WTC11 (cell line): Measurements from ENCODE around the gene MLYCD. TPM values are rescaled to one million over a fixed set of nuclear protein-coding genes. Genes with fewer than 3 reads are reported as not detected.

Source experiments
- ATAC-seq: fragments of 200-7000 bp; cut with Tn5 transposase; 2 replicates; pipeline ENCODE4 v1.10.0; 2021; ENCODE audit warnings: mild to moderate bottlenecking, moderate library complexity
- CTCF ChIA-PET: fragments of 300-600 bp; sonication (Branson Sonifier 250); formaldehyde crosslinking; loops from one replicate; lab custom pipeline; 2021; ENCODE audit warnings: antibody characterized with exemption; lab: Charles Lee
- POLR2A ChIA-PET: fragments of 350-600 bp; sonication (Branson Sonifier 250); formaldehyde crosslinking; loops from one replicate; lab custom pipeline; 2021; ENCODE audit warnings: antibody characterized with exemption; lab: Charles Lee
- DNase-seq: peaks from one replicate; pipeline ENCODE4 v3.0.0; 2021; ENCODE audit warnings: low spot score
- H3K27ac Mint-ChIP-seq: 2 replicates; pipeline ENCODE4 v1.8.0; 2021; ENCODE audit warnings: mixed read lengths
- H3K27me3 Mint-ChIP-seq: 2 replicates; pipeline ENCODE4 v1.8.0; 2021; ENCODE audit warnings: low read depth, mild to moderate bottlenecking, moderate library complexity, mixed read lengths
- H3K36me3 Mint-ChIP-seq: 2 replicates; pipeline ENCODE4 v1.8.0; 2021; ENCODE audit warnings: mixed read lengths
- H3K4me1 Mint-ChIP-seq: 2 replicates; pipeline ENCODE4 v1.8.0; 2022; ENCODE audit warnings: mixed read lengths
- H3K4me3 Mint-ChIP-seq: 2 replicates; pipeline ENCODE4 v1.8.0; 2021; ENCODE audit warnings: mild to moderate bottlenecking, moderate library complexity, mixed read lengths
- H3K9me3 Mint-ChIP-seq: 2 replicates; pipeline ENCODE4 v1.8.0; 2021; ENCODE audit warnings: mixed read lengths
- ELF4 ChIP-seq: sonication (generic); formaldehyde crosslinking; IDR thresholded peaks from 2 replicates; pipeline ENCODE4 v1.8.1; 2022; ENCODE audit warnings: low read depth, mild to moderate bottlenecking, moderate library complexity, missing genetic modification reagents
- EMX1 ChIP-seq: fragments of 250-450 bp; sonication (Bioruptor Pico); IDR thresholded peaks from 2 replicates; pipeline ENCODE4 v1.8.0; 2021; ENCODE audit warnings: mild to moderate bottlenecking
- HMGA2 ChIP-seq: fragments of 250-450 bp; sonication (Bioruptor Pico); IDR thresholded peaks from 2 replicates; pipeline ENCODE4 v1.4.0; 2021; ENCODE audit warnings: mild to moderate bottlenecking, moderate library complexity
- JAZF1 ChIP-seq: fragments of 250-450 bp; sonication (Bioruptor Pico); IDR thresholded peaks from 2 replicates; pipeline ENCODE4 v1.9.0; 2021; ENCODE audit warnings: moderate library complexity, mild to moderate bottlenecking, inconsistent platforms
- MXD4 ChIP-seq: fragments of 250-450 bp; sonication (Bioruptor Pico); IDR thresholded peaks from 2 replicates; pipeline ENCODE4 v1.8.0; 2021; ENCODE audit warnings: mild to moderate bottlenecking, moderate library complexity, borderline replicate concordance
- NFYB ChIP-seq: sonication (generic); formaldehyde crosslinking; conservative IDR thresholded peaks from 2 replicates; pipeline ENCODE4 v1.8.0; 2022; ENCODE audit warnings: low read depth, missing genetic modification reagents
- NR1H2 ChIP-seq: sonication (generic); formaldehyde crosslinking; IDR thresholded peaks from 2 replicates; pipeline ENCODE4 v1.9.0; 2021; ENCODE audit warnings: mild to moderate bottlenecking, moderate library complexity, missing genetic modification reagents
- RELA ChIP-seq: sonication (generic); formaldehyde crosslinking; IDR thresholded peaks from 2 replicates; pipeline ENCODE4 v1.8.1; 2022; ENCODE audit warnings: missing genetic modification reagents, mild to moderate bottlenecking, borderline replicate concordance
- ZNF281 ChIP-seq: sonication (generic); formaldehyde crosslinking; IDR thresholded peaks from 2 replicates; pipeline ENCODE4 v1.8.0; 2023; ENCODE audit warnings: mild to moderate bottlenecking, missing genetic modification reagents
- ZNF425 ChIP-seq: fragments of 250-450 bp; sonication (Bioruptor Pico); conservative IDR thresholded peaks from 2 replicates; pipeline ENCODE4 v1.9.0; 2021; ENCODE audit warnings: mild to moderate bottlenecking
- ZSCAN18 ChIP-seq: fragments of 250-450 bp; sonication (Bioruptor Pico); IDR thresholded peaks from 2 replicates; pipeline ENCODE4 v2.1.2; 2022; ENCODE audit warnings: mild to moderate bottlenecking, moderate library complexity
- total RNA-seq: library from RNA; stranded (reverse); gene quantifications from 3 replicates; pipeline ENCODE4 v1.2.3, GENCODE V29; 2021
- TF ChIP-seq, protein P1 (sequence below): sonication (generic); formaldehyde crosslinking; IDR thresholded peaks from 2 replicates; pipeline ENCODE4 v1.8.1; 2023; ENCODE audit warnings: mild to moderate bottlenecking, missing genetic modification reagents, moderate library complexity
- TF ChIP-seq, protein P2 (sequence below): sonication (generic); formaldehyde crosslinking; IDR thresholded peaks from 2 replicates; pipeline ENCODE4 v1.8.1; 2022; ENCODE audit warnings: low read depth, mild to moderate bottlenecking, moderate library complexity, missing genetic modification reagents, borderline replicate concordance
- TF ChIP-seq, protein P3 (sequence below): sonication (generic); formaldehyde crosslinking; IDR thresholded peaks from 2 replicates; pipeline ENCODE4 v1.8.0; 2023; ENCODE audit warnings: missing genetic modification reagents, mild to moderate bottlenecking, borderline replicate concordance
- TF ChIP-seq, protein P4 (sequence below): fragments of 250-450 bp; sonication (Bioruptor Pico); IDR thresholded peaks from 2 replicates; pipeline ENCODE4 v1.8.0; 2021; ENCODE audit warnings: mild to moderate bottlenecking
- TF ChIP-seq, protein P5 (sequence below): sonication (generic); formaldehyde crosslinking; IDR thresholded peaks from 2 replicates; pipeline ENCODE4 v1.8.0; 2022; ENCODE audit warnings: mild to moderate bottlenecking, missing genetic modification reagents
- TF ChIP-seq, protein P6 (sequence below): sonication (generic); formaldehyde crosslinking; IDR thresholded peaks from 2 replicates; pipeline ENCODE4 v1.8.1; 2022; ENCODE audit warnings: missing genetic modification reagents, borderline replicate concordance

The MLYCD gene
- total RNA-seq, 1 experiment from 2014 or later: 6.3 TPM

DNA sequence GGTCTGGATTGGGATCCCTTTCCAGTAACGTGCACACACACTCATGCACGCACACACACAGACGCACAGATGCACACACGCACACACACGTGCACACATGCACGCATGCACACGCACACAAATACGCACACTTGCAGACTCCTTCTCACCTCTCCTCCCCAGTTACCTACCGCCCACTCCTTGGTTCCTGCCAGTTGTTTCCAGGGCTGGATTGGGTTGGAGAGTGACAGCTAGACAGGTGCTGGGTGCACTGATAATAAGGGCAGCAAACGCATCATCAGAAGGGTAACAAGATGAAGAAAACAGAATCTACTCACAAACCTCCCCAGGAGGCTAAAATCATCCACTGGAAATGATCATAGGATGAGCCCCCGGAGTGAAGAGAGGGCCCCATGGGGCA lies 46.1 kb upstream of the MLYCD start:
- ATAC-seq (no peak), DNase-seq (no peak)
- no peak overlapping the region for H3K27ac Mint-ChIP-seq
- no peak overlapping the region for H3K4me3 Mint-ChIP-seq
- H3K36me3 Mint-ChIP-seq: no peaks in the 10 kb centered on the region
- POLR2A ChIA-PET: interaction anchor here (0.5 kb wide), 1 partner anchor 19 kb away, joined by 3 read pairs; no protein-coding TSS in a partner anchor
- no peaks in the 10 kb centered on the region; the same call in 1 of the 2 replicates for H3K27me3 Mint-ChIP-seq
- TF ChIP-seq, protein P1, sequence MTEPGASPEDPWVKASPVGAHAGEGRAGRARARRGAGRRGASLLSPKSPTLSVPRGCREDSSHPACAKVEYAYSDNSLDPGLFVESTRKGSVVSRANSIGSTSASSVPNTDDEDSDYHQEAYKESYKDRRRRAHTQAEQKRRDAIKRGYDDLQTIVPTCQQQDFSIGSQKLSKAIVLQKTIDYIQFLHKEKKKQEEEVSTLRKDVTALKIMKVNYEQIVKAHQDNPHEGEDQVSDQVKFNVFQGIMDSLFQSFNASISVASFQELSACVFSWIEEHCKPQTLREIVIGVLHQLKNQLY: no peak
- TF ChIP-seq MXD4 (CRISPR knock-in tag): no peak
- no peak for TF ChIP-seq NFYB
- TF ChIP-seq, protein P2, sequence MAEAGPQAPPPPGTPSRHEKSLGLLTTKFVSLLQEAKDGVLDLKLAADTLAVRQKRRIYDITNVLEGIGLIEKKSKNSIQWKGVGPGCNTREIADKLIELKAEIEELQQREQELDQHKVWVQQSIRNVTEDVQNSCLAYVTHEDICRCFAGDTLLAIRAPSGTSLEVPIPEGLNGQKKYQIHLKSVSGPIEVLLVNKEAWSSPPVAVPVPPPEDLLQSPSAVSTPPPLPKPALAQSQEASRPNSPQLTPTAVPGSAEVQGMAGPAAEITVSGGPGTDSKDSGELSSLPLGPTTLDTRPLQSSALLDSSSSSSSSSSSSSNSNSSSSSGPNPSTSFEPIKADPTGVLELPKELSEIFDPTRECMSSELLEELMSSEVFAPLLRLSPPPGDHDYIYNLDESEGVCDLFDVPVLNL (CRISPR knock-in tag): no peak
- no peak for TF ChIP-seq ZNF425
- TF ChIP-seq RELA (CRISPR knock-in tag): no peak
- TF ChIP-seq, protein P3, sequence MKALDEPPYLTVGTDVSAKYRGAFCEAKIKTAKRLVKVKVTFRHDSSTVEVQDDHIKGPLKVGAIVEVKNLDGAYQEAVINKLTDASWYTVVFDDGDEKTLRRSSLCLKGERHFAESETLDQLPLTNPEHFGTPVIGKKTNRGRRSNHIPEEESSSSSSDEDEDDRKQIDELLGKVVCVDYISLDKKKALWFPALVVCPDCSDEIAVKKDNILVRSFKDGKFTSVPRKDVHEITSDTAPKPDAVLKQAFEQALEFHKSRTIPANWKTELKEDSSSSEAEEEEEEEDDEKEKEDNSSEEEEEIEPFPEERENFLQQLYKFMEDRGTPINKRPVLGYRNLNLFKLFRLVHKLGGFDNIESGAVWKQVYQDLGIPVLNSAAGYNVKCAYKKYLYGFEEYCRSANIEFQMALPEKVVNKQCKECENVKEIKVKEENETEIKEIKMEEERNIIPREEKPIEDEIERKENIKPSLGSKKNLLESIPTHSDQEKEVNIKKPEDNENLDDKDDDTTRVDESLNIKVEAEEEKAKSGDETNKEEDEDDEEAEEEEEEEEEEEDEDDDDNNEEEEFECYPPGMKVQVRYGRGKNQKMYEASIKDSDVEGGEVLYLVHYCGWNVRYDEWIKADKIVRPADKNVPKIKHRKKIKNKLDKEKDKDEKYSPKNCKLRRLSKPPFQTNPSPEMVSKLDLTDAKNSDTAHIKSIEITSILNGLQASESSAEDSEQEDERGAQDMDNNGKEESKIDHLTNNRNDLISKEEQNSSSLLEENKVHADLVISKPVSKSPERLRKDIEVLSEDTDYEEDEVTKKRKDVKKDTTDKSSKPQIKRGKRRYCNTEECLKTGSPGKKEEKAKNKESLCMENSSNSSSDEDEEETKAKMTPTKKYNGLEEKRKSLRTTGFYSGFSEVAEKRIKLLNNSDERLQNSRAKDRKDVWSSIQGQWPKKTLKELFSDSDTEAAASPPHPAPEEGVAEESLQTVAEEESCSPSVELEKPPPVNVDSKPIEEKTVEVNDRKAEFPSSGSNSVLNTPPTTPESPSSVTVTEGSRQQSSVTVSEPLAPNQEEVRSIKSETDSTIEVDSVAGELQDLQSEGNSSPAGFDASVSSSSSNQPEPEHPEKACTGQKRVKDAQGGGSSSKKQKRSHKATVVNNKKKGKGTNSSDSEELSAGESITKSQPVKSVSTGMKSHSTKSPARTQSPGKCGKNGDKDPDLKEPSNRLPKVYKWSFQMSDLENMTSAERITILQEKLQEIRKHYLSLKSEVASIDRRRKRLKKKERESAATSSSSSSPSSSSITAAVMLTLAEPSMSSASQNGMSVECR (CRISPR knock-in tag): no peak
- TF ChIP-seq NR1H2 (CRISPR knock-in tag): no peak
- no peak for TF ChIP-seq EMX1 (CRISPR knock-in tag)
- TF ChIP-seq JAZF1 (CRISPR knock-in tag): no peak
- TF ChIP-seq, protein P4, sequence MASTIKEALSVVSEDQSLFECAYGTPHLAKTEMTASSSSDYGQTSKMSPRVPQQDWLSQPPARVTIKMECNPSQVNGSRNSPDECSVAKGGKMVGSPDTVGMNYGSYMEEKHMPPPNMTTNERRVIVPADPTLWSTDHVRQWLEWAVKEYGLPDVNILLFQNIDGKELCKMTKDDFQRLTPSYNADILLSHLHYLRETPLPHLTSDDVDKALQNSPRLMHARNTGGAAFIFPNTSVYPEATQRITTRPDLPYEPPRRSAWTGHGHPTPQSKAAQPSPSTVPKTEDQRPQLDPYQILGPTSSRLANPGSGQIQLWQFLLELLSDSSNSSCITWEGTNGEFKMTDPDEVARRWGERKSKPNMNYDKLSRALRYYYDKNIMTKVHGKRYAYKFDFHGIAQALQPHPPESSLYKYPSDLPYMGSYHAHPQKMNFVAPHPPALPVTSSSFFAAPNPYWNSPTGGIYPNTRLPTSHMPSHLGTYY (CRISPR knock-in tag): no peak
- TF ChIP-seq, protein P5, sequence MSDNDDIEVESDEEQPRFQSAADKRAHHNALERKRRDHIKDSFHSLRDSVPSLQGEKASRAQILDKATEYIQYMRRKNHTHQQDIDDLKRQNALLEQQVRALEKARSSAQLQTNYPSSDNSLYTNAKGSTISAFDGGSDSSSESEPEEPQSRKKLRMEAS (CRISPR knock-in tag): no peak
- TF ChIP-seq ZSCAN18: no peak
- TF ChIP-seq, protein P6, sequence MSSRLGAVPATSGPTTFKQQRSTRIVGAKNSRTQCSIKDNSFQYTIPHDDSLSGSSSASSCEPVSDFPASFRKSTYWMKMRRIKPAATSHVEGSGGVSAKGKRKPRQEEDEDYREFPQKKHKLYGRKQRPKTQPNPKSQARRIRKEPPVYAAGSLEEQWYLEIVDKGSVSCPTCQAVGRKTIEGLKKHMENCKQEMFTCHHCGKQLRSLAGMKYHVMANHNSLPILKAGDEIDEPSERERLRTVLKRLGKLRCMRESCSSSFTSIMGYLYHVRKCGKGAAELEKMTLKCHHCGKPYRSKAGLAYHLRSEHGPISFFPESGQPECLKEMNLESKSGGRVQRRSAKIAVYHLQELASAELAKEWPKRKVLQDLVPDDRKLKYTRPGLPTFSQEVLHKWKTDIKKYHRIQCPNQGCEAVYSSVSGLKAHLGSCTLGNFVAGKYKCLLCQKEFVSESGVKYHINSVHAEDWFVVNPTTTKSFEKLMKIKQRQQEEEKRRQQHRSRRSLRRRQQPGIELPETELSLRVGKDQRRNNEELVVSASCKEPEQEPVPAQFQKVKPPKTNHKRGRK (CRISPR knock-in tag): no peak
- no peak for TF ChIP-seq ELF4 (CRISPR knock-in tag)
- no peak for TF ChIP-seq ZNF281 (CRISPR knock-in tag)
- no peak for TF ChIP-seq HMGA2 (CRISPR knock-in tag)
- 0 out of 2 replicates have a peak, but pooled peaks cover 3% of the 10 kb centered on the region for H3K9me3 Mint-ChIP-seq
- CTCF ChIA-PET: no interaction called here
- H3K4me1 Mint-ChIP-seq: peaks cover 49% of the 10 kb centered on the region
